ENCODE data around the gene COG5. TPM values are rescaled to one million over a fixed set of nuclear protein-coding genes. Genes with fewer than 3 reads are reported as not detected.

COG5 gene
- total RNA-seq, 1 donor from 2014 or later: 55.2 TPM

DNA sequence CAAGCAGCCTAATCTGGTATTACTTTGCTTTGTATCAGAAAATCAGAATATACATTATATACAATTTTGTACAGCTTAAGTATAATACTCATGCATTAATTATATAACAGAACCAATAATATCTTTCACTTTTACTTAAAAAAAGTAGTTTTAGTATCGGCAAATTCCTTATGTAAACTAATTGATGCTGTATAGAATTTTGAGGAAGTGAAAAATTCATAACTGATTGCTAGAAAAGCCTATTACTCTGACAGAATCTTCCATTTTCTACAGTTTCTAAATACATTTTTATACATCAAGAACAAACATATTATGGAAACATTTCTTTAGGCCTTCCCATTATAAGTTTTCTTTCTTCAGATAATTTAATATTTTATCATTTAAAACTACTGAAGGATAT lies 217.8 kb downstream of the COG5 start:
- DNase-seq (ENCODE audit: extremely low spot score in 2 of 2): no peak
- intact Hi-C loops (cut with DNase I): no loop called here
- Histone ChIP-seq H3K4me1 (no peaks in the 10 kb centered on the region), H3K36me3 (no peaks in the 10 kb centered on the region), H3K9me3 (no peaks in the 10 kb centered on the region), H3K4me3 (no peak overlapping the region), H3K27ac (no peak overlapping the region), H3K27me3 (no peaks in the 10 kb centered on the region)
- TF ChIP-seq POLR2A (IDR thresholded peaks at IDR 0.05): no peak
- no peak for TF ChIP-seq POLR2AphosphoS5 (IDR thresholded peaks at IDR 0.05; ENCODE audit: insufficient read depth in 1 of 2, low read depth in 1 of 2)
- TF ChIP-seq, protein P1, sequence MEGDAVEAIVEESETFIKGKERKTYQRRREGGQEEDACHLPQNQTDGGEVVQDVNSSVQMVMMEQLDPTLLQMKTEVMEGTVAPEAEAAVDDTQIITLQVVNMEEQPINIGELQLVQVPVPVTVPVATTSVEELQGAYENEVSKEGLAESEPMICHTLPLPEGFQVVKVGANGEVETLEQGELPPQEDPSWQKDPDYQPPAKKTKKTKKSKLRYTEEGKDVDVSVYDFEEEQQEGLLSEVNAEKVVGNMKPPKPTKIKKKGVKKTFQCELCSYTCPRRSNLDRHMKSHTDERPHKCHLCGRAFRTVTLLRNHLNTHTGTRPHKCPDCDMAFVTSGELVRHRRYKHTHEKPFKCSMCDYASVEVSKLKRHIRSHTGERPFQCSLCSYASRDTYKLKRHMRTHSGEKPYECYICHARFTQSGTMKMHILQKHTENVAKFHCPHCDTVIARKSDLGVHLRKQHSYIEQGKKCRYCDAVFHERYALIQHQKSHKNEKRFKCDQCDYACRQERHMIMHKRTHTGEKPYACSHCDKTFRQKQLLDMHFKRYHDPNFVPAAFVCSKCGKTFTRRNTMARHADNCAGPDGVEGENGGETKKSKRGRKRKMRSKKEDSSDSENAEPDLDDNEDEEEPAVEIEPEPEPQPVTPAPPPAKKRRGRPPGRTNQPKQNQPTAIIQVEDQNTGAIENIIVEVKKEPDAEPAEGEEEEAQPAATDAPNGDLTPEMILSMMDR (IDR thresholded peaks at IDR 0.05): no peak

DNA sequence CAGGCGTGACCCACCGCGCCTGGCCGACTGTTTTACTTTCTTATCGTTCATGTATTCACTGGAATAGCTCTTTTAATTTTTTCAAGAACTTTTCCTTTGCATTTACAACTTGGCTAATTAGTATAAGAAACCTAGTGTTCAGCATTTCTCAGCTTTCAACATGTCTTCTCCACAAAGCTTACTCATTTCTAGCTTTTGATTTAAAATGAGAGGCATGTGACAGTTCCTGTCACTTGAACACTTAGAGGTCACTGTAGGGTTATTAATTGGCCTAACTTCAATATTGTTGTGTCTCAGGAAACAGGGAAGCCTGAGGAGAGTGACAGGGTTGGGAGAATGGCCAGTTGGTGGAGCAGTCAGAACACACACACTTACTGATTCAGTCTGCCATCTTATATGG lies 218.9 kb downstream of the COG5 start:
- intact Hi-C loops (cut with DNase I): no loop called here
- no peaks in the 10 kb centered on the region for H3K27me3 ChIP-seq
- no peak for DNase-seq (ENCODE audit: extremely low spot score in 2 of 2)
- no peak overlapping the region for H3K4me3 ChIP-seq
- no peaks in the 10 kb centered on the region for H3K9me3 ChIP-seq
- TF ChIP-seq, protein P1 (IDR thresholded peaks at IDR 0.05): no peak
- TF ChIP-seq POLR2A (IDR thresholded peaks at IDR 0.05) (no peak), POLR2AphosphoS5 (IDR thresholded peaks at IDR 0.05; ENCODE audit: insufficient read depth in 1 of 2, low read depth in 1 of 2) (no peak)
- no peak overlapping the region for H3K27ac ChIP-seq
- no peaks in the 10 kb centered on the region for H3K4me1 ChIP-seq
- no peaks in the 10 kb centered on the region for H3K36me3 ChIP-seq

DNA sequence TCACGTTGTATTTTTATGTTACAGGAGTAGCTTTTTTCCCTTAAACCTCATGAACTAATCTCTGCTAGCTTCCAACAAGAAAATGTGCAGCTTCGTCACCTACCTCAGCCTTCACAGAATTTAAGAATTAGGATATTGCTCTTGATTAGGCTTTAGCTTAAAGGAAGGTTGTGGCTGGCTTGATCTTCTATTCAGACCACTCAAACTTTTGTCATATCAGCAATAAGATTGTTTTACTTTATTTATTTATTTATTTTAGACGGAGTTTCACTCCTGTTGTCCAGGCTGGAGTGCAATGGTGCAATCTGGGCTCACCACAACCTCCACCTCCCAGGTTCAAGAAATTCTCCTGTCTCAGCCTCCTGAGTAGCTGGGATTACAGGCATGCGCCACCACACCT lies 219.4 kb downstream of the COG5 start:
- Histone ChIP-seq H3K9me3 (no peaks in the 10 kb centered on the region), H3K36me3 (no peaks in the 10 kb centered on the region), H3K4me3 (no peak overlapping the region), H3K27ac (no peak overlapping the region), H3K4me1 (no peaks in the 10 kb centered on the region), H3K27me3 (no peaks in the 10 kb centered on the region)
- TF ChIP-seq POLR2AphosphoS5 (IDR thresholded peaks at IDR 0.05; ENCODE audit: insufficient read depth in 1 of 2, low read depth in 1 of 2) (no peak), POLR2A (IDR thresholded peaks at IDR 0.05) (no peak)
- intact Hi-C loops (cut with DNase I): no loop called here
- DNase-seq (ENCODE audit: extremely low spot score in 2 of 2): no peak

DNA sequence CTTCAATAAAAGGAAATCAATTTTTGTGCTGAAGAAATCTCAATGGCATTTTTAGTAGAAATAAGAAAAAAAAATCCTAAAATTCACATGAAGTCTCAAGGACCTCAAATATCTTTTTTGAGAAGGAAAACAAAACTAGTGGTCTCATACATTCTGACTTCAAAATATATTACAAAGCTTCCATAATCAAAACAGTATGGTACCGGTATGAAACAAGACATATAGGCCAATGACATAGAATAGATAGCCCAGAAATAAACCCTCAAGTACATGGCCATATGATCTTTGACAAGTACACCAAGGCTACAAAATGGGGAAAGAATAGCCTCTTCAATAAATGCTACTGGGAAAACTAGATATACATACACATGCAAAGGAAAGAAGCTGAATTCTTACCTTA lies 225.6 kb downstream of the COG5 start:
- TF ChIP-seq POLR2AphosphoS5 (IDR thresholded peaks at IDR 0.05; ENCODE audit: insufficient read depth in 1 of 2, low read depth in 1 of 2) (no peak), POLR2A (IDR thresholded peaks at IDR 0.05) (no peak)
- TF ChIP-seq, protein P1 (IDR thresholded peaks at IDR 0.05): no peak
- Histone ChIP-seq H3K9me3 (no peaks in the 10 kb centered on the region), H3K27me3 (no peaks in the 10 kb centered on the region), H3K27ac (no peak overlapping the region), H3K4me1 (no peaks in the 10 kb centered on the region), H3K4me3 (no peak overlapping the region), H3K36me3 (no peaks in the 10 kb centered on the region)
- no peak for DNase-seq (ENCODE audit: extremely low spot score in 2 of 2)
- intact Hi-C loops (cut with DNase I): no loop called here

DNA sequence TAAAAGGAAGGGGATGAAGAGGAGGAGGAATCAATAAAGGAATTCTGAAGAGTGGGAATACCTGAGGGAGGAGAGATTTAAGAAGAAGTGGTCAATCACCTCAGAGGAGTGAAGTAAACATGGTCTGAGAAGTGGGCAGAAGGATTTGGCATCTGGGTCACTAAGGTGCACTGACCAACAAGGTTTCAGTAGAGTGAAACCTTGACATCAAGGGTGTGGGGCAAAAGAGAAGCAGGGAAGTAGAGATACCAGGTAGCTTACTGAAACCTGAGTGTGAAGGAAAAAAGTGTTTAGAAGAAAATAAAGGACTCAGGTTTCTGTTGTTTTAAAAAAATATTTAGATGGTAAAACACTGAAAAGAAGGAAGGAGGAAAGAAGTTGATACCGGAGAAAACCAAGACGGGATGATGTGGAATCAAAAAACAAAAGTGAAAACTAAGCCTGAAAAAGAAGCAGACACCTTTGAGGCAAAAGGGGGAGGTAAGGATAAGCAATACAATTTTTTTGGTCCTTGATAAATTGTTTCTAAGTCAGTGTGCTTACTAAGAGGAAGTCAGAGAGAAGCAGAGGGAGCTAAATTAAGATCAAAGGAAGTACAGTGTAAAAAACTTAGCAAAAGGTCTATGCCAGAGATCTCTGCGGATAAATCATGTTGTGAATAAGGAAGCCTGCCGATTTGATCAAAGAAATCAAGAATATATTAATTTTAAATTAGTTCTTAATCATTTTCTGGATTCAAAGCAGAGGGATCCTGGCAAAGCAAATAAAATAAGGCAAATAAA lies 231.0 kb downstream of the COG5 start:
- Histone ChIP-seq H3K4me3 (no peak overlapping the region), H3K4me1 (no peaks in the 10 kb centered on the region), H3K36me3 (no peaks in the 10 kb centered on the region), H3K9me3 (no peaks in the 10 kb centered on the region), H3K27ac (no peak overlapping the region), H3K27me3 (no peaks in the 10 kb centered on the region)
- no peak for TF ChIP-seq POLR2AphosphoS5 (IDR thresholded peaks at IDR 0.05; ENCODE audit: insufficient read depth in 1 of 2, low read depth in 1 of 2)
- TF ChIP-seq, protein P1 (IDR thresholded peaks at IDR 0.05): no peak
- TF ChIP-seq POLR2A (IDR thresholded peaks at IDR 0.05): no peak
- no peak for DNase-seq (ENCODE audit: extremely low spot score in 2 of 2)
- intact Hi-C loops (cut with DNase I): no loop called here
